H1 (cell line): ENCODE measurements around the gene PIAS1. TPM values are rescaled to one million over a fixed set of nuclear protein-coding genes. Genes with fewer than 3 reads are reported as not detected.

Experiments used
- BCL11A ChIP-seq, 2 experiments: IDR thresholded peaks; one replicate each; pipeline ENCODE4 v1.6.1; 2011; ENCODE audit warnings: low read depth in 2 of 2, low read length in 2 of 2, mild to moderate bottlenecking in 2 of 2
- CHD1 ChIP-seq: IDR thresholded peaks from 2 replicates; pipeline ENCODE4 v1.6.1; 2012; ENCODE audit warnings: low read depth, low read length, improper control_type of control experiment
- CTBP2 ChIP-seq: IDR thresholded peaks from 2 replicates; pipeline ENCODE4 v1.7.0; 2011; ENCODE audit warnings: borderline replicate concordance, mild to moderate bottlenecking, moderate library complexity, mixed read lengths, low read length; ENCODE audit not compliant: insufficient read depth, insufficient read length
- SAP30 ChIP-seq: fragments of 300-600 bp; sonication (generic); IDR thresholded peaks from 2 replicates; pipeline ENCODE4 v1.7.1; 2012; ENCODE audit warnings: low read length, moderate library complexity, mild to moderate bottlenecking, inconsistent platforms; ENCODE audit not compliant: insufficient read depth, insufficient replicate concordance
- SP2 ChIP-seq: IDR thresholded peaks from 2 replicates; pipeline ENCODE4 v1.6.1; 2012; ENCODE audit warnings: mild to moderate bottlenecking, low read length, inconsistent platforms
- polyA plus RNA-seq, 7 experiments: library from polyadenylated mRNA; depleted of rRNA in 3 of 7; stranded (reverse) in 5 of 7; unstranded in 2 of 7; fragments of >200 nt in 5 of 7; fragments of 200-250 nt in 2 of 7; gene quantifications; 1 replicate in 5 of 7; 2 replicates in 1 of 7; 4 replicates in 1 of 7; pipeline versions ENCODE4 v1.2.1 to v1.2.3, GENCODE V29; 2011 to 2013; ENCODE audit warnings: missing spikeins in 2 of 7, mixed read lengths in 2 of 7
- total RNA-seq: library from RNA; stranded (reverse); fragmentation: NEBNext Ultra II Directional; extraction: Animal tissue kit (Norgen Biotek cat#: 25700); gene quantifications from 2 replicates; pipeline ENCODE4 v1.2.1, GENCODE V29; 2021
- TF ChIP-seq, protein P1 (sequence below): IDR thresholded peaks from 2 replicates; pipeline ENCODE4 v1.6.1; 2011; ENCODE audit warnings: low read length, improper control_type of control experiment

Gene PIAS1
- total and polyA plus RNA-seq, 2 of the 8 experiments (the other 6 are each of a cell fraction or from before 2014, with no cell fraction given), result 30.8 to 34.5 TPM

DNA sequence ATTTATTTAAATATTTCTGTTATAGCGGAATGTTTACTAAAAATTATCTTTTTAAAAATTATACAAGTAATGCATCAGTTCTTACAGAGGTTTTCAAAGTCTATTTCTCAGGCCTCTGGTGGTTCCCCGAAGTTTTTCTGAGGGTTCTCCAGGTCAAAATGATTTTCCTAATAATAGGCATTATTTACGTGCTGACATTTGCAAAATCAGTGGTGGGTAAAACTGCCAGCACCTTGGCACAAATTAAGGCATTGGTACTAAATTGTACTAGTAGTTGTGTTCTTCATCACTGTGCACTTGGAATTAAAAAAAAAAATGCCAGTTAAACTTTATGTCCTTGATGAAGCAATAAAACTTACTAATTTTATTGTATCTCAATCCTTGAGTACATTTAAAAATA, 9.5 kb downstream of the PIAS1 start (continued):
- TF ChIP-seq BCL11A (IDR thresholded peaks at IDR 0.05; ENCODE audit: low read depth in 2 of 2, low read length in 2 of 2) (no peak), CHD1 (no peak), SP2 (no peak), SAP30 (no peak), CTBP2 (no peak)
- TF ChIP-seq, protein P1, sequence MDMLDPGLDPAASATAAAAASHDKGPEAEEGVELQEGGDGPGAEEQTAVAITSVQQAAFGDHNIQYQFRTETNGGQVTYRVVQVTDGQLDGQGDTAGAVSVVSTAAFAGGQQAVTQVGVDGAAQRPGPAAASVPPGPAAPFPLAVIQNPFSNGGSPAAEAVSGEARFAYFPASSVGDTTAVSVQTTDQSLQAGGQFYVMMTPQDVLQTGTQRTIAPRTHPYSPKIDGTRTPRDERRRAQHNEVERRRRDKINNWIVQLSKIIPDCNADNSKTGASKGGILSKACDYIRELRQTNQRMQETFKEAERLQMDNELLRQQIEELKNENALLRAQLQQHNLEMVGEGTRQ, result no peak
